Measurements from ENCODE around the gene SLC37A1. TPM values are rescaled to one million over a fixed set of nuclear protein-coding genes. Genes with fewer than 3 reads are reported as not detected.

Gene SLC37A1
- total RNA-seq, 1 donor from 2014 or later, result 29.3 TPM

- TF ChIP-seq CTCF (IDR thresholded peaks at IDR 0.05; ENCODE audit: insufficient read depth, low read length, poor library complexity, severe bottlenecking), result no peak
- H3K4me3 ChIP-seq (ENCODE audit: low read depth, low read length), result no peak overlapping the region
- H3K36me3 ChIP-seq (ENCODE audit: control insufficient read depth, insufficient read depth, low read length), result no peaks in the 10 kb centered on the region
- no peak for DNase-seq (ENCODE audit: low read depth)
- peaks cover 25% of the 10 kb centered on the region for H3K27me3 ChIP-seq (ENCODE audit: control insufficient read depth, insufficient read depth, low read length)
Measured at GRCh38 chr21:42630626-42631025, 117.0 kb downstream of the SLC37A1 start.

Other genes with a start within 250 kb of the SLC37A1 start
- 0.17 and 0.21 TPM in 2 replicates for gene TFF3, start 198.4 kb upstream of the SLC37A1 start, total RNA-seq
- gene TFF2, start 162.9 kb upstream of the SLC37A1 start, total RNA-seq, result not detected in 2 replicates
- gene TFF1, start 147.3 kb upstream of the SLC37A1 start, total RNA-seq, result not detected in 2 replicates
- 3.8 and 4.1 TPM in 2 replicates for gene TMPRSS3, start 117.8 kb upstream of the SLC37A1 start, total RNA-seq
- not detected in 2 replicates for gene UBASH3A, start 110.0 kb upstream of the SLC37A1 start, total RNA-seq
- 0.29 and 1.6 TPM in 2 replicates for gene RSPH1, start 17.6 kb upstream of the SLC37A1 start, total RNA-seq
- 3.9 and 4.2 TPM in 2 replicates for gene PDE9A, start 139.8 kb downstream of the SLC37A1 start, total RNA-seq

All from kidney epithelial cell (primary cell).